HFFc6 (cell line): ENCODE results near the gene ATP2A1. TPM values are rescaled to one million over a fixed set of nuclear protein-coding genes. Genes with fewer than 3 reads are reported as not detected.
"Not testable (repeated sequence)": the region's sequence is repeated elsewhere in the genome, so short reads cannot be mapped to it uniquely, and the experiment has no call there.

ENCODE experiments used
- DNase-seq: peaks from one replicate; pipeline ENCODE4 v3.0.0-alpha.2; 2018
- H3K27ac Mint-ChIP-seq: 2 replicates; pipeline ENCODE4 v1.8.0; 2020; ENCODE audit warnings: mild to moderate bottlenecking, mixed read lengths
- H3K27me3 Mint-ChIP-seq: 2 replicates; pipeline ENCODE4 v1.8.0; 2021; ENCODE audit warnings: mild to moderate bottlenecking, moderate library complexity, mixed read lengths; ENCODE audit not compliant: insufficient read depth
- H3K36me3 Mint-ChIP-seq: 2 replicates; pipeline ENCODE4 v1.8.0; 2021; ENCODE audit warnings: low read depth, mixed read lengths
- H3K4me1 Mint-ChIP-seq: 2 replicates; pipeline ENCODE4 v1.8.0; 2020; ENCODE audit warnings: low read depth, mixed read lengths
- H3K4me3 Mint-ChIP-seq: 2 replicates; pipeline ENCODE4 v1.8.0; 2020; ENCODE audit warnings: mild to moderate bottlenecking, moderate library complexity, mixed read lengths
- H3K9me3 Mint-ChIP-seq: 2 replicates; pipeline ENCODE4 v1.8.0; 2020; ENCODE audit warnings: mild to moderate bottlenecking, mixed read lengths
- CTCF ChIP-seq: fragments of 200-600 bp; sonication (generic); IDR thresholded peaks from 2 replicates; pipeline ENCODE4 v1.5.0; 2021; ENCODE audit warnings: antibody characterized with exemption, mild to moderate bottlenecking
- total RNA-seq, 6 experiments: library from RNA; stranded (reverse); fragmentation: NEBNext Ultra II Directional; extraction: Animal tissue kit (Norgen Biotek cat#: 25700); gene quantifications; 2 replicates in 1 of 6; 3 replicates in 5 of 6; pipeline ENCODE4 v1.2.3, GENCODE V29; 2021

The ATP2A1 gene
- total RNA-seq, 6 experiments from 2014 or later: 0.26 to 0.85 (median 0.54) TPM

GRCh38 chr16:28865001-28865688, 13.1 kb upstream of the ATP2A1 start:
- Mint-ChIP-seq H3K27ac (peak overlapping the region; percentile 98; the same call in 1 of the 2 replicates), H3K4me3 (peak overlapping the region; percentile 98), H3K4me1 (peaks cover 14% of the 10 kb centered on the region), H3K36me3 (peaks cover 5% of the 10 kb centered on the region; the same call in 1 of the 2 replicates), H3K9me3 (no peaks in the 10 kb centered on the region), H3K27me3 (peaks cover 3% of the 10 kb centered on the region)
- TF ChIP-seq CTCF: no peak
- DNase-seq: no peak

- Mint-ChIP-seq H3K4me1 (peaks cover 14% of the 10 kb centered on the region), H3K27me3 (peaks cover 3% of the 10 kb centered on the region), H3K27ac (no peak overlapping the region), H3K36me3 (peaks cover 5% of the 10 kb centered on the region; the same call in 1 of the 2 replicates), H3K9me3 (no peaks in the 10 kb centered on the region), H3K4me3 (no peak overlapping the region)
- DNase-seq: no peak
- TF ChIP-seq CTCF: no peak
Observed at GRCh38 chr16:28865722-28866453, 12.4 kb upstream of the ATP2A1 start.

GRCh38 chr16:28866454-28866804, 11.9 kb upstream of the ATP2A1 start:
- H3K27ac Mint-ChIP-seq: no peak overlapping the region
- H3K4me3 Mint-ChIP-seq: no peak overlapping the region
- peaks cover 3% of the 10 kb centered on the region for H3K27me3 Mint-ChIP-seq
- H3K4me1 Mint-ChIP-seq: peaks cover 14% of the 10 kb centered on the region
- DNase-seq: no peak
- no peaks in the 10 kb centered on the region for H3K9me3 Mint-ChIP-seq
- peaks cover 5% of the 10 kb centered on the region; the same call in 1 of the 2 replicates for H3K36me3 Mint-ChIP-seq
- no peak for TF ChIP-seq CTCF

GRCh38 chr16:28867241-28867640, 11.0 kb upstream of the ATP2A1 start:
- no peak for DNase-seq

GRCh38 chr16:28867646-28868045, 10.6 kb upstream of the ATP2A1 start:
- not testable (repeated sequence) for H3K9me3 Mint-ChIP-seq

More at GRCh38 chr16:28867241-28867640, 11.0 kb upstream of the ATP2A1 start:
- Mint-ChIP-seq H3K9me3 (no peaks in the 10 kb centered on the region), H3K36me3 (peaks cover 5% of the 10 kb centered on the region; the same call in 1 of the 2 replicates), H3K4me3 (no peak overlapping the region), H3K27me3 (peaks cover 3% of the 10 kb centered on the region), H3K27ac (no peak overlapping the region), H3K4me1 (peaks cover 14% of the 10 kb centered on the region)
- TF ChIP-seq CTCF: no peak

GRCh38 chr16:28869201-28869600, 9.1 kb upstream of the ATP2A1 start:
- peaks cover 5% of the 10 kb centered on the region; the same call in 1 of the 2 replicates for H3K36me3 Mint-ChIP-seq
- no peak overlapping the region for H3K27ac Mint-ChIP-seq
- no peak overlapping the region for H3K4me3 Mint-ChIP-seq
- peaks cover 3% of the 10 kb centered on the region for H3K27me3 Mint-ChIP-seq
- TF ChIP-seq CTCF: no peak
- H3K9me3 Mint-ChIP-seq: no peaks in the 10 kb centered on the region
- H3K4me1 Mint-ChIP-seq: peaks cover 14% of the 10 kb centered on the region
- DNase-seq: no peak

More at GRCh38 chr16:28867646-28868045, 10.6 kb upstream of the ATP2A1 start:
- H3K27me3 Mint-ChIP-seq, H3K4me3 Mint-ChIP-seq, DNase-seq, H3K27ac Mint-ChIP-seq, H3K36me3 Mint-ChIP-seq: not testable (repeated sequence)
- peaks cover 14% of the 10 kb centered on the region for H3K4me1 Mint-ChIP-seq
